Gastrocnemius medialis (tissue), 4 donors: ENCODE results near the gene CDCA4. TPM values are rescaled to one million over a fixed set of nuclear protein-coding genes. Genes with fewer than 3 reads are reported as not detected.

Experiments used
- ATAC-seq, 2 donors: fragments of 150-250 bp; one replicate each; pipeline ENCODE4 v1.9.1; 2016
- DNase-seq, 2 donors: peaks; one replicate each; pipeline ENCODE4 v3.0.0-alpha.2; 2019
- H3K27ac ChIP-seq, 4 donors: fragments of 200-600 bp; sonication (generic); 1 replicate in 1 of 4; 2 replicates in 3 of 4; pipeline ENCODE4 v1.5.1; 2016 to 2018; ENCODE audit warnings: mild to moderate bottlenecking in 2 of 4, moderate library complexity in 1 of 4
- H3K27me3 ChIP-seq, 3 donors: fragments of 200-600 bp; sonication (generic) in 2 of 3; 1 replicate in 1 of 3; 2 replicates in 2 of 3; pipeline versions ENCODE4 v1.5.1 to v1.6.0; 2016 to 2019; ENCODE audit warnings: mild to moderate bottlenecking in 1 of 3, moderate library complexity in 1 of 3
- H3K36me3 ChIP-seq, 2 donors: fragments of 200-600 bp; sonication (generic) in 1 of 2; one replicate each; pipeline ENCODE4 v1.5.1; 2017 to 2018
- H3K4me1 ChIP-seq, 2 donors: fragments of 200-600 bp; sonication (generic) in 1 of 2; one replicate each; pipeline ENCODE4 v1.5.1; 2016 to 2017; ENCODE audit warnings: mild to moderate bottlenecking in 2 of 2
- H3K4me3 ChIP-seq, 4 donors: fragments of 200-600 bp; sonication (generic) in 3 of 4; 1 replicate in 1 of 4; 2 replicates in 3 of 4; pipeline ENCODE4 v1.5.1; 2016 to 2019; ENCODE audit warnings: mild to moderate bottlenecking in 2 of 4
- H3K9me3 ChIP-seq, 3 donors: fragments of 200-600 bp; sonication (generic) in 2 of 3; 1 replicate in 1 of 3; 2 replicates in 2 of 3; pipeline ENCODE4 v1.5.1; 2016 to 2019
- POLR2A ChIP-seq, 2 donors: fragments of 450-650 bp; IDR thresholded peaks; one replicate each; pipeline ENCODE4 v1.6.1; 2017; ENCODE audit warnings: antibody characterized with exemption in 2 of 2, mild to moderate bottlenecking in 2 of 2, moderate library complexity in 2 of 2
- in situ Hi-C, 4 donors: fragments of 200-750 bp; cut with MboI; loops; one replicate each; pipeline versions ENCODE4 v1.15.0 to v1.8.0; 2017; ENCODE audit warnings: low sequenced_read_pairs in 4 of 4
- intact Hi-C: fragments of 100-400 bp; cut with DNase I; formaldehyde crosslinking; loops from one replicate; pipeline ENCODE4 v1.15.1; 2023; ENCODE audit warnings: low total_unique reads
- total RNA-seq, 4 donors: library from RNA; depleted of rRNA; stranded (reverse); fragments of >200 nt; gene quantifications; one replicate each; pipeline versions ENCODE4 v1.1.0 to v1.2.3, GENCODE V29; 2016
- TF ChIP-seq, protein P1 (sequence below), 5 experiments: fragments of 450-650 bp in 3 of 5; fragments of 200-600 bp in 2 of 5; sonication (generic) in 2 of 5; IDR thresholded peaks in 4 of 5; conservative IDR thresholded peaks in 1 of 5; 1 replicate in 4 of 5; 2 replicates in 1 of 5; pipeline ENCODE4 v1.5.1; 2016 to 2019; ENCODE audit warnings: antibody characterized with exemption in 5 of 5, mild to moderate bottlenecking in 3 of 5, moderate library complexity in 3 of 5

The CDCA4 gene
- total RNA-seq, 4 donors from 2014 or later, result 0.71 to 2.2 (median 1.8) TPM

DNA sequence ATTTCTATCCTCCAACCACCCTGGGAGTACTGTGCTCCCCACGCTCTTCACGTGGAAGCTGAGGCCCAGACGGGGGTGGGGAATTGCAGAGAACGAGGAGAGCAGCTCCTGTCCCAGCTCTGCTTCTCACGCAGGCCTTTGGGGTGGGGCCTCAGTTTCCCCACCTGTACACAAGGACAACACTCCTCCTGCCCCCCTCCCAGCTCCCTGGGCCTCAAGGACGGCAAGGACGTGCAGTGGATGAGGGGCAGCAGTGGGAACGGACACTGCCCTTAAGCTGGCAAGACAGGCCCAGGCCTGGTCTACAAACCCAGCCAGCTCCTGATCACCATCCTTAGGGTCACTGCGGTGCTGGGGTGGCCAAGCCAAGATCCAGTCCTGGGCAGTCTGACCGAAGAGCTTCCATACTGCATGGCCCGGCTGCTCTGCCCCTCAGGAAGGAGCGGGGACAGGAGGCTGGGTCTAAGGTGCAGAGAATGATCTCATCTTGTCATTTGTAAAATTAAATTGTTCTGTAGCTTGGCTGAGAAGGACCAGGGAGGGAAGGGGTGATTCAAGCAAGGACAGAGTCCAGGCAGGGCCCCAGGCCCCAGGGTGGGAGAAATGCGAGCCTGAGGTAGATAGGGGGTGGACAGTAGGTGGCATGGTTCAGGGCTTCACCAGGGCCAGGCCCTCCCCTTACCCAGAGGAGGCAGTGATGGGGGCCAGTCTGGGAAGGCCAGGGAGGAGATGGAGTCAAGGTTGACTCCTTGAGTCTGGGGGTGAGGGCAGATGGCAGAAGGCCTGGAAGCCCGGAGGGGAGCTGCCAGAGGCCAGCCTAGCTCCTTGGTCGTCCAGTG, 36.6 kb downstream of the CDCA4 start:
- no peak overlapping the region for H3K27ac ChIP-seq
- H3K4me3 ChIP-seq, result no peak overlapping the region
- TF ChIP-seq POLR2A (IDR thresholded peaks at IDR 0.05), result no peak
- TF ChIP-seq, protein P1, sequence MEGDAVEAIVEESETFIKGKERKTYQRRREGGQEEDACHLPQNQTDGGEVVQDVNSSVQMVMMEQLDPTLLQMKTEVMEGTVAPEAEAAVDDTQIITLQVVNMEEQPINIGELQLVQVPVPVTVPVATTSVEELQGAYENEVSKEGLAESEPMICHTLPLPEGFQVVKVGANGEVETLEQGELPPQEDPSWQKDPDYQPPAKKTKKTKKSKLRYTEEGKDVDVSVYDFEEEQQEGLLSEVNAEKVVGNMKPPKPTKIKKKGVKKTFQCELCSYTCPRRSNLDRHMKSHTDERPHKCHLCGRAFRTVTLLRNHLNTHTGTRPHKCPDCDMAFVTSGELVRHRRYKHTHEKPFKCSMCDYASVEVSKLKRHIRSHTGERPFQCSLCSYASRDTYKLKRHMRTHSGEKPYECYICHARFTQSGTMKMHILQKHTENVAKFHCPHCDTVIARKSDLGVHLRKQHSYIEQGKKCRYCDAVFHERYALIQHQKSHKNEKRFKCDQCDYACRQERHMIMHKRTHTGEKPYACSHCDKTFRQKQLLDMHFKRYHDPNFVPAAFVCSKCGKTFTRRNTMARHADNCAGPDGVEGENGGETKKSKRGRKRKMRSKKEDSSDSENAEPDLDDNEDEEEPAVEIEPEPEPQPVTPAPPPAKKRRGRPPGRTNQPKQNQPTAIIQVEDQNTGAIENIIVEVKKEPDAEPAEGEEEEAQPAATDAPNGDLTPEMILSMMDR (IDR thresholded peaks at IDR 0.05 in 4 of 5, conservative IDR thresholded peaks at IDR 0.05 in 1 of 5), result no peak
- DNase-seq (no peak), ATAC-seq (no peak)
- no peaks in the 10 kb centered on the region for H3K9me3 ChIP-seq
- in situ Hi-C loops (loop anchor here in 1 of 4 donors (5.0 kb wide), 1 partner anchor 58 kb away; no protein-coding TSS in a partner anchor), intact Hi-C loops (loop anchor here (10.0 kb wide), 1 partner anchor 181 kb away; the partner anchor contains the start of gene JAG2)
- peaks cover 12% of the 10 kb centered on the region in 2 donors for H3K4me1 ChIP-seq
- H3K36me3 ChIP-seq, result no peaks in the 10 kb centered on the region
- no peaks in the 10 kb centered on the region for H3K27me3 ChIP-seq

DNA sequence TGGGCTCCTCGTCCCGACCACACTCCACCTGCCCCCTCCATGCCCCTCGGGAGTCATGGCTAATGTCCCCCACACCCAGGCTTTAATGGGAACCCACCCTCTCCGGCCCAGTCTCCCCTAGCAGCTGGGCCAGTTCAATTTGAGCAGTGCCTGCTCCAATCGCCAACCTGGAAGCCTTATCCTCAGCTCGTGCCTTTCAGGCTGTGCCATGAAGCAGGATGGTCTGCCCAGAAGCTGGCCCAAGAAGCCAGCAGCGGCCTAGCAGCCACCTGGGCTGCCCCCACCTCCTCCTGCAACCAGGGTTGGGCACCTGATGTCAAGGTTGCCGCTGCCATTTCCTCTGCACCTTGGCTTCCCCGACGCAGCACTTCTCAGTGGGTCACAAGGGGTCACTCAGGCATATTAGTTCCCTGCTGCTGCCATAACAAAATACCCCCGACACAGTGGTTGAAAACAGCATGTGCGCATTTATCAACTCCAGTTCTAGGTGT, 37.6 kb downstream of the CDCA4 start:
- no peaks in the 10 kb centered on the region for H3K27me3 ChIP-seq
- H3K36me3 ChIP-seq, result no peaks in the 10 kb centered on the region
- no peak overlapping the region for H3K27ac ChIP-seq
- no peak overlapping the region for H3K4me3 ChIP-seq
- peaks cover 12 to 14% of the 10 kb centered on the region in 2 donors for H3K4me1 ChIP-seq
- ATAC-seq, result no peak
- in situ Hi-C loops, result loop anchor here in 1 of 4 donors (5.0 kb wide), 1 partner anchor 59 kb away; no protein-coding TSS in a partner anchor
- DNase-seq, result no peak
- H3K9me3 ChIP-seq, result no peaks in the 10 kb centered on the region
- intact Hi-C loops, result loop anchor here (10.0 kb wide), 1 partner anchor 182 kb away; the partner anchor contains the start of gene JAG2
- no peak for TF ChIP-seq POLR2A (IDR thresholded peaks at IDR 0.05)
- TF ChIP-seq, protein P1 (IDR thresholded peaks at IDR 0.05 in 4 of 5, conservative IDR thresholded peaks at IDR 0.05 in 1 of 5), result no peak

DNA sequence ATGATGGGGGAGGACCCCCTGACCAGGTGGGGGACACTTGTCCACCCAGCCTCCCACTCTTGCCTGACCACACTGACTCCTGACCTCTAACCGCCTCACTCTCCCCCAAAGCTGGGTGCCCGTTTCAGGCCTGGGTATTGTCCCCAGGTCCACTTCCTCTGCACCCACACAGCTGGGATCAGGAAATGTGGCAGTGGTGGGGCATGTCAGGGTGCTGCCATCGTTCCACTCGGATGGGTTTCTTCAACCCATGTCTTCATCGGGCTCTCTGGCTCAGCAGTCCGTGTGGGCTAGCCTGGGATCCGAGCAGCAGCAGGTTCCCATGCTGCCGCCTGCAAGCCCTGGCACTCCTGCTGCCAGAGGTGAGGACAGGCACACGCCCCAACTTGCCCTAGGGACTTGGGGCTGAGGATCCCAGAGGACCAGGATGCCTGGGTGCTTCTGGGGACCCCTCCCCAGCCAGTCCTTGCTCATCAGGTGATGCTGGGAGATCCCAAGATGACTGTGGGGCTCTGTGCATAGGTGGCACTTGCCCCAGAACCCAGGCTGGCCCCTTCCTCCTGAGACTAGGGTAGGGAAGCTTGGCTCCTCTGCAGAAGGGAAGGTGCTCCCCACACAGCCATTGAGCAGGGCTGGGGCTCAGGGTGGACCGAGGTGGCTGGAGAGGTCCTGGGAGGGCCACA, 38.2 kb downstream of the CDCA4 start:
- no peak for DNase-seq
- TF ChIP-seq, protein P1 (IDR thresholded peaks at IDR 0.05 in 4 of 5, conservative IDR thresholded peaks at IDR 0.05 in 1 of 5), result no peak
- no peak for TF ChIP-seq POLR2A (IDR thresholded peaks at IDR 0.05)
- Histone ChIP-seq H3K4me3 (no peak overlapping the region), H3K27me3 (peaks cover 0 to 2% (median 0%) of the 10 kb centered on the region in 3 donors), H3K4me1 (peaks cover 12 to 16% of the 10 kb centered on the region in 2 donors), H3K27ac (no peak overlapping the region), H3K9me3 (no peaks in the 10 kb centered on the region), H3K36me3 (no peaks in the 10 kb centered on the region)
- intact Hi-C loops (loop anchor here (10.0 kb wide), 1 partner anchor 182 kb away; the partner anchor contains the start of gene JAG2), in situ Hi-C loops (loop anchor here in 1 of 4 donors (5.0 kb wide), 1 partner anchor 60 kb away; no protein-coding TSS in a partner anchor)
- no peak for ATAC-seq

DNA sequence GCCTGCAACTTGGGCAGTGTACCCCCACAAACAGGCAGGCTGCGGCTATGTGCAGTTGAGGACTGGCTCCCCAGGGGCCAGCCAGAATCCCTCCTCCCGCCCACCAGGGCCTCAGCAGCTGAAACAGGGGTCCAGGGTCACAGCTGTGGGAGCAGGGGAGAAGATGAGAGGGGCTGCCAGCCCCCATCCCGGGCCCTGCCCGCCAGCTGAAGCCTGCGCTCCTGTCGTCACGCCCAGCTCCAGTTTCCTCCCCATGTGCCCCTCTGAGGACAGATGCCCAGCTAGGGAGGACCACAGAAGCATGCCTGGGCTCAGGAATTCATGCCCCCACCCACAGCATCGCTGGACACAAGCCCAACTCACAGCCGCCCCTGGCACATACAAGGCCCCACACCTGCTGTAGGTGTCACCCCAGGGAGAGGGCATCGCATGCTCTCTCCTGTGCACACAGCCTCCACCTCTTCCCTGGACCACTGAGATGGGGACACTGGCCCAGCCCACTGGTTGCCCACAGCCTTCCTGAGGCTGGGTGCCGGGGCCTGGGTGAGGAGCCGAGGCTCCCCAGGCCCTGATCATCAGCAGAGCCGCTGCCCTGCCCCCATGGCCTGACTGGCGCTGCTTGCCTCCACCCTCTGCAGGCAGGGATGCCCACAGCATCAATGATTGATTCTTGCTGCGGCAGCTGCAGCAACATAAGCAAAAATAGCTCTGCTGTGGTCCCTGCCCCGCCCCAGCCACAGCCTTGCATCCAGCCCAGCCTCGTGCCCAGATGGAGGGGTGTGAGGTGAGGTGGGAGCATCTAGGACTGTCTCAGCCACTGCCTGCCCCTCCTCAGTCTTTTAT, 39.0 kb downstream of the CDCA4 start:
- in situ Hi-C loops, result loop anchor here in 1 of 4 donors (5.0 kb wide), 1 partner anchor 60 kb away; no protein-coding TSS in a partner anchor
- H3K27me3 ChIP-seq, result peaks cover 0 to 9% (median 3%) of the 10 kb centered on the region in 3 donors
- TF ChIP-seq, protein P1 (IDR thresholded peaks at IDR 0.05 in 4 of 5, conservative IDR thresholded peaks at IDR 0.05 in 1 of 5), result no peak
- TF ChIP-seq POLR2A (IDR thresholded peaks at IDR 0.05), result no peak
- ATAC-seq (no peak), DNase-seq (no peak)
- H3K4me3 ChIP-seq, result no peak overlapping the region
- peaks cover 12 to 21% of the 10 kb centered on the region in 2 donors for H3K4me1 ChIP-seq
- intact Hi-C loops, result loop anchor here (10.0 kb wide), 1 partner anchor 183 kb away; the partner anchor contains the start of gene JAG2
- no peaks in the 10 kb centered on the region for H3K36me3 ChIP-seq
- H3K9me3 ChIP-seq, result no peaks in the 10 kb centered on the region
- H3K27ac ChIP-seq, result no peak overlapping the region
